ENCODE data around the gene SHD.

GRCh38 chr19:4310247-4311121 lies 31.4 kb downstream of the SHD start:
- TF ChIP-seq CTCF (IDR thresholded peaks at IDR 0.05; ENCODE audit: low read length): no peak
- TF ChIP-seq EZH2 (IDR thresholded peaks at IDR 0.05; ENCODE audit: borderline replicate concordance, low read length): no peak
